Pancreas (tissue), 10 donors: ENCODE results near the gene SYNE2. TPM values are rescaled to one million over a fixed set of nuclear protein-coding genes. Genes with fewer than 3 reads are reported as not detected.

Source experiments
- ATAC-seq, 4 donors: fragments of 200-7000 bp; cut with Tn5 transposase; one replicate each; pipeline versions ENCODE4 v1.8.0 to v1.9.1; 2020; ENCODE audit warnings: mild to moderate bottlenecking in 4 of 4, moderate library complexity in 4 of 4
- DNase-seq, 6 donors: peaks; one replicate each; pipeline ENCODE4 v3.0.0-alpha.2; 2020
- FAIRE-seq: peaks from 2 replicates; lab custom pipeline; 2012; peaks lifted over from hg19 to GRCh38; lab: Jason Lieb, UNC
- H3K27ac ChIP-seq, 4 donors: fragments of 200-600 bp; sonication (generic); 1 replicate in 3 of 4; 2 replicates in 1 of 4; pipeline versions ENCODE4 v1.5.0 to v1.8.0; 2020
- H3K27me3 ChIP-seq, 4 donors: fragments of 200-600 bp; one replicate each; pipeline ENCODE4 v1.8.0; 2021
- H3K36me3 ChIP-seq, 3 donors: fragments of 200-600 bp; sonication (generic) in 1 of 3; one replicate each; pipeline versions ENCODE4 v1.5.0 to v1.8.0; 2020 to 2021
- H3K4me1 ChIP-seq, 3 donors: fragments of 200-600 bp; one replicate each; pipeline ENCODE4 v1.8.0; 2021
- H3K4me3 ChIP-seq, 4 donors: fragments of 200-600 bp; sonication (generic) in 2 of 4; one replicate each; pipeline versions ENCODE4 v1.5.0 to v1.8.0; 2020 to 2021
- H3K9me3 ChIP-seq, 4 donors: fragments of 200-600 bp; one replicate each; pipeline ENCODE4 v1.8.0; 2021
- CTCF ChIP-seq, 4 donors: fragments of 200-600 bp; sonication (generic) in 3 of 4; IDR thresholded peaks; one replicate each; pipeline versions ENCODE4 v1.5.0 to v1.8.0; 2021; ENCODE audit warnings: antibody characterized with exemption in 4 of 4
- WGBS, 2 donors: extraction: QIAGEN DNeasy Blood & Tissue Kit; methylation state at CpG; one replicate each; pipeline ENCODE4 v1.1.7; 2013; 5-methylcytosine and 5-hydroxymethylcytosine counted together
- intact Hi-C, 3 donors: fragments of 100-400 bp; cut with DNase I; formaldehyde crosslinking; loops; one replicate each; pipeline versions ENCODE4 v1.11.1 to v1.14.2; 2022
- polyA plus RNA-seq, 2 donors: library from polyadenylated mRNA; stranded (reverse); fragments of 200-250 nt; gene quantifications; one replicate each; pipeline ENCODE4 v1.2.3, GENCODE V29; 2013
- total RNA-seq, 6 donors: library from RNA; stranded (reverse); fragmentation: NEBNext Ultra II Directional in 4 of 6; extraction: Animal tissue kit (Norgen Biotek cat#: 25700) in 4 of 6; gene quantifications; one replicate each; pipeline versions ENCODE4 v1.2.1 to v1.2.4, GENCODE V29; 2021 to 2023
- donor health status: healthy with polysubstance abuse.
- donor health status: DM: no; HTN: no; CAD: no; lungs with moderate emphysema.
- donor health status: DM: no; HTN: no; CAD: no.
- donor health status: control.
- donor health status: control.
- donor health status: Bipolar disorder and iron deficiency.
- donor health status: DM: yes; HTN: yes; CAD: no.
- donor health status: DM: no; HTN: no; CAD: no.
- donor health status: DM: no; HTN: no; CAD: no.
- donor health status: DM: yes; HTN: yes; CAD: no.

SYNE2 gene
- total and polyA plus RNA-seq, 8 donors = 45.2 to 103 (median 56.6) TPM

GRCh38 chr14:64123241-64123822 is 270.5 kb downstream of the SYNE2 start:
- DNase-seq = peak in 3 of 6 donors; percentile 23 to 38 (median 27)
- FAIRE-seq = no peak
- no peak overlapping the region for H3K27ac ChIP-seq
- ATAC-seq = peak; percentile 29 to 79 (median 56)
- peaks cover 0 to 8% (median 0%) of the 10 kb centered on the region in 3 donors for H3K4me1 ChIP-seq
- H3K36me3 ChIP-seq = peaks cover 0 to 65% (median 15%) of the 10 kb centered on the region in 3 donors
- no peak for TF ChIP-seq CTCF (IDR thresholded peaks at IDR 0.05)
- no peaks in the 10 kb centered on the region for H3K27me3 ChIP-seq
- no peak overlapping the region for H3K4me3 ChIP-seq
- intact Hi-C loops = loop anchor here in 1 of 3 donors (10.0 kb wide), 1 partner anchor 171 kb away; the partner anchor contains the start of gene ESR2
- 40 to 43% methylated on average over 5 of the region's 5 CpGs for WGBS, 2 donors
- H3K9me3 ChIP-seq = no peaks in the 10 kb centered on the region

GRCh38 chr14:64125270-64125669 is 272.5 kb downstream of the SYNE2 start:
- peaks cover 0 to 85% (median 18%) of the 10 kb centered on the region in 3 donors for H3K36me3 ChIP-seq
- 85 to 91% methylated on average over 2 of the region's 2 CpGs for WGBS, 2 donors
- H3K4me3 ChIP-seq = no peak overlapping the region
- H3K27ac ChIP-seq = no peak overlapping the region
- FAIRE-seq = no peak
- intact Hi-C loops = loop anchor here in 1 of 3 donors (10.0 kb wide), 1 partner anchor 170 kb away; the partner anchor contains the start of gene ESR2
- ATAC-seq = no peak
- H3K9me3 ChIP-seq = no peaks in the 10 kb centered on the region
- no peak for DNase-seq
- H3K4me1 ChIP-seq = no peaks in the 10 kb centered on the region
- no peaks in the 10 kb centered on the region for H3K27me3 ChIP-seq
- TF ChIP-seq CTCF (IDR thresholded peaks at IDR 0.05) = no peak

- no peaks in the 10 kb centered on the region for H3K27me3 ChIP-seq
- no peak overlapping the region for H3K4me3 ChIP-seq
- ATAC-seq (no peak), FAIRE-seq (no peak), DNase-seq (no peak)
- 95 to 97% methylated on average over 6 of the region's 6 CpGs for WGBS, 2 donors
- no peak overlapping the region for H3K27ac ChIP-seq
- H3K36me3 ChIP-seq = peaks cover 0 to 88% (median 13%) of the 10 kb centered on the region in 3 donors
- no peak for TF ChIP-seq CTCF (IDR thresholded peaks at IDR 0.05)
- H3K9me3 ChIP-seq = no peaks in the 10 kb centered on the region
- intact Hi-C loops = loop anchor here in 1 of 3 donors (10.0 kb wide), 1 partner anchor 168 kb away; the partner anchor contains the start of gene ESR2
- H3K4me1 ChIP-seq = no peaks in the 10 kb centered on the region
Measured at GRCh38 chr14:64126548-64126947, 273.7 kb downstream of the SYNE2 start.

- peak in 1 of 4 donors; percentile 23 for TF ChIP-seq CTCF (IDR thresholded peaks at IDR 0.05)
- ATAC-seq = peak in 3 of 4 donors; percentile 71 to 92 (median 91)
- H3K4me3 ChIP-seq = no peak overlapping the region
- H3K9me3 ChIP-seq = no peaks in the 10 kb centered on the region
- WGBS, 2 donors = 58 to 60% methylated on average over 9 of the region's 9 CpGs
- no peak for FAIRE-seq
- DNase-seq = peak in 2 of 6 donors; percentile 28 to 40
- H3K27me3 ChIP-seq = no peaks in the 10 kb centered on the region
- H3K36me3 ChIP-seq = peaks cover 0 to 82% (median 20%) of the 10 kb centered on the region in 3 donors
- no peak overlapping the region for H3K27ac ChIP-seq
- H3K4me1 ChIP-seq = no peaks in the 10 kb centered on the region
- intact Hi-C loops = loop anchor here in 1 of 3 donors (5.0 kb wide), 1 partner anchor 160 kb away; no protein-coding TSS in a partner anchor
Measured at GRCh38 chr14:64137657-64138290, 285.0 kb downstream of the SYNE2 start.
